ENCODE data around the gene SHISAL2A. TPM values are rescaled to one million over a fixed set of nuclear protein-coding genes. Genes with fewer than 3 reads are reported as not detected.

The SHISAL2A gene
- total RNA-seq, 1 experiment from 2014 or later = 0.26 TPM

DNA sequence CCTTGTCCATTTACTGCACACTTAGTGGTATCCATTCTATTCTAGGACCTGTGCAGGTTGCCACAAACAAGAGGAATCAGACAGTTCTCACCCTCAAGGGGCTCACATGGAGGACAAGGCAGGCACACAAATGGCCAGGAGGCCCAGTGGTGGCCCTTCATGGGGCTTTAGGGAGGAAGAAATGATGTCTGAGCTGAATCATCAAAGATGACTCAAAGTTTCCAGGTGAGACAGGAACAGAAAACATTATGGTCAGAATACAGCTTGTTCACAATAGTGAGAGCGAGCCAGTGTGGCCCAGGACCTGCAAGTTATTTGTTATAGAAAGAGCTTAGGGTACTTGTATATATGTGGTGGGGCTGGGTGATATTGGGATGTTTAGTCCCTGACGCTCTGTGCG, 26.4 kb downstream of the SHISAL2A start:
- POLR2A ChIA-PET = interaction anchor here (0.8 to 13.1 kb wide), 17 partner anchors 9 to 254 kb away, joined by 3 to 284 read pairs (median 5); partner anchors contain the start of gene TUT4
- peak overlapping the region; percentile 90 for H3K27ac Mint-ChIP-seq (ENCODE audit: low read depth, unreplicated experiment)
- DNase-seq (ENCODE audit: unreplicated experiment) = peak; percentile 82
- no TSS peak for BruUV-seq (replicated peaks)
- intact Hi-C loops (cut with micrococcal nuclease) = loop anchor here (2.0 kb wide), 1 partner anchor 107 kb away; the partner anchor contains the start of gene TUT4
- H3K36me3 Mint-ChIP-seq (ENCODE audit: insufficient read depth, unreplicated experiment) = peaks cover 5% of the 10 kb centered on the region
- H3K9me3 Mint-ChIP-seq (ENCODE audit: unreplicated experiment) = no peaks in the 10 kb centered on the region
- H3K27me3 Mint-ChIP-seq (ENCODE audit: insufficient read depth, unreplicated experiment) = no peaks in the 10 kb centered on the region
- peak overlapping the region; percentile 18 for H3K4me3 Mint-ChIP-seq (ENCODE audit: unreplicated experiment)
- CTCF ChIA-PET = interaction anchor here (0.6 to 1.8 kb wide), 3 partner anchors 9 to 590 kb away, joined by 3 to 9 read pairs (median 9); no protein-coding TSS in a partner anchor
- peaks cover 47% of the 10 kb centered on the region for H3K4me1 Mint-ChIP-seq (ENCODE audit: insufficient read depth, unreplicated experiment)
- TF ChIP-seq, protein P1, sequence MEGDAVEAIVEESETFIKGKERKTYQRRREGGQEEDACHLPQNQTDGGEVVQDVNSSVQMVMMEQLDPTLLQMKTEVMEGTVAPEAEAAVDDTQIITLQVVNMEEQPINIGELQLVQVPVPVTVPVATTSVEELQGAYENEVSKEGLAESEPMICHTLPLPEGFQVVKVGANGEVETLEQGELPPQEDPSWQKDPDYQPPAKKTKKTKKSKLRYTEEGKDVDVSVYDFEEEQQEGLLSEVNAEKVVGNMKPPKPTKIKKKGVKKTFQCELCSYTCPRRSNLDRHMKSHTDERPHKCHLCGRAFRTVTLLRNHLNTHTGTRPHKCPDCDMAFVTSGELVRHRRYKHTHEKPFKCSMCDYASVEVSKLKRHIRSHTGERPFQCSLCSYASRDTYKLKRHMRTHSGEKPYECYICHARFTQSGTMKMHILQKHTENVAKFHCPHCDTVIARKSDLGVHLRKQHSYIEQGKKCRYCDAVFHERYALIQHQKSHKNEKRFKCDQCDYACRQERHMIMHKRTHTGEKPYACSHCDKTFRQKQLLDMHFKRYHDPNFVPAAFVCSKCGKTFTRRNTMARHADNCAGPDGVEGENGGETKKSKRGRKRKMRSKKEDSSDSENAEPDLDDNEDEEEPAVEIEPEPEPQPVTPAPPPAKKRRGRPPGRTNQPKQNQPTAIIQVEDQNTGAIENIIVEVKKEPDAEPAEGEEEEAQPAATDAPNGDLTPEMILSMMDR (IDR thresholded peaks at IDR 0.05; ENCODE audit: unreplicated experiment) = no peak

DNA sequence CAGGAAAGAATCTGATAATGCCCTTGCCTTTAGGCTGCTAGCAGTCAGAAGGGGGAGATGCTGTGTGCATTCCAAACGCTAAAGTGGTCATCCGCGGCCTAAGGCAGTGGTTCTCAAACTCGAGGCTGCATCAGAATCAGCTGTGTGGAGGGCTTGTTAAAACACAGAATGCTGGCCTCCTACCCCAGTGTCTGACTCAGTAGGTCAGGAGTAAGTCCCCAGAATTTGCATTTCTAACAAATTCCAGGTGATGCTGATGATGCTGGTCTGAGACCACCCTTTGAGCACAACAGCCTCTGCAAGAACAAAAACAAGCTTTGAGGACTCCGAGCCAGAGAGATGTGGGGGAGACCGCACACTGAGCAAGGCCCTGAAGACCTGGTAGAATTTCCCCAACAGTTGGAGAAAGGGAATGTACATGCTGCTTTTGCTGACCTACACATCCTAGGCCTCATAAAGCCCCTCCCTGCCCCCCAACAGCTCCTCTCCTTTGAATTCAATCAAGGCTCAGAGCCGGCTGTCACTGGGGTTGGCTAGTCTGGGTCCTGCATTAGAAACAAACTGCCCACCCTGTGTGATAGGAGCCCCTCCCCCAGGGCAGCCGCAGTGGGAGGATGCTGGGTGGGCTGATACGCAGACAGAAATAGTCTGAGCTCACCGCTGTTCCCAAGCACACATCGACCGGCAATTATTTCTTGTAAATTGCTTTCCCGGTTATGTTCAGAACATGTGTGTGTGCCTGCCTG, 27.1 kb downstream of the SHISAL2A start:
- no peak for DNase-seq (ENCODE audit: unreplicated experiment)

DNA sequence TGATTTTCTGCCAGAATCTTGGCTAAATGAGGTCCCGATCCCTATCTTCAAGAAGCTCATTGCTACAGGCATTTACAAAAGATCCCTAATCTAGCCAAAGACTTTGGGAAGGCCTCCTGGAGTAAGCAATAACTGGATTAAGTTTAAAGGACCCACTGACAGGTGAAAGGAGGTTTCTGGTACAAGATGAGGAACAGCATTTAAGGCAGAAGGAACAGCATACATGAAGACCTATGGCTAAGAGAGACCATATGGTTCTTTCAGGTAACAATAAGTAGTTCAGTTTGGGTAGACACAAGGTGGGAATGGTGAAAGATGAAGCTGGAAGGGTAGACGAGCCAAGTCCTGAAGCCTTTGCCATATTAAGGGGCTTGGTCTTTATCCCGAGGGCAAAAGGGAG, 27.8 kb downstream of the SHISAL2A start:
- no TSS peak for BruUV-seq (replicated peaks)
- peaks cover 5% of the 10 kb centered on the region for H3K36me3 Mint-ChIP-seq (ENCODE audit: insufficient read depth, unreplicated experiment)
- no peak overlapping the region for H3K27ac Mint-ChIP-seq (ENCODE audit: low read depth, unreplicated experiment)
- TF ChIP-seq, protein P1 (IDR thresholded peaks at IDR 0.05; ENCODE audit: unreplicated experiment) = no peak
- H3K27me3 Mint-ChIP-seq (ENCODE audit: insufficient read depth, unreplicated experiment) = no peaks in the 10 kb centered on the region
- intact Hi-C loops (cut with micrococcal nuclease) = loop anchor here (10.0 kb wide), 1 partner anchor 196 kb away; no protein-coding TSS in a partner anchor
- no peak for DNase-seq (ENCODE audit: unreplicated experiment)
- POLR2A ChIA-PET = interaction anchor here (0.7 to 13.1 kb wide), 10 partner anchors 11 to 257 kb away, joined by 3 to 284 read pairs (median 10); partner anchors contain the start of genes ORC1, PRPF38A and TUT4
- no peaks in the 10 kb centered on the region for H3K9me3 Mint-ChIP-seq (ENCODE audit: unreplicated experiment)
- no peak overlapping the region for H3K4me3 Mint-ChIP-seq (ENCODE audit: unreplicated experiment)
- CTCF ChIA-PET = interaction anchor here (1.7 to 1.8 kb wide), 2 partner anchors 20 to 26 kb away, joined by 9 read pairs; no protein-coding TSS in a partner anchor
- peaks cover 53% of the 10 kb centered on the region for H3K4me1 Mint-ChIP-seq (ENCODE audit: insufficient read depth, unreplicated experiment)

More for the DNA sequence above, 27.1 kb downstream of the SHISAL2A start:
- Mint-ChIP-seq H3K9me3 (ENCODE audit: unreplicated experiment) (no peaks in the 10 kb centered on the region), H3K36me3 (ENCODE audit: insufficient read depth, unreplicated experiment) (peaks cover 5% of the 10 kb centered on the region), H3K27me3 (ENCODE audit: insufficient read depth, unreplicated experiment) (no peaks in the 10 kb centered on the region), H3K4me3 (ENCODE audit: unreplicated experiment) (peak overlapping the region; percentile 18), H3K4me1 (ENCODE audit: insufficient read depth, unreplicated experiment) (peaks cover 49% of the 10 kb centered on the region), H3K27ac (ENCODE audit: low read depth, unreplicated experiment) (peak overlapping the region; percentile 90)
- ChIA-PET CTCF (interaction anchor here (0.6 to 1.8 kb wide), 5 partner anchors 9 to 590 kb away, joined by 3 to 9 read pairs (median 9); no protein-coding TSS in a partner anchor), POLR2A (interaction anchor here (0.7 to 13.1 kb wide), 16 partner anchors 8 to 256 kb away, joined by 3 to 284 read pairs (median 4); partner anchors contain the start of genes ORC1, PRPF38A and TUT4)
- TF ChIP-seq, protein P1 (IDR thresholded peaks at IDR 0.05; ENCODE audit: unreplicated experiment) = no peak
- BruUV-seq (replicated peaks) = no TSS peak
- intact Hi-C loops (cut with micrococcal nuclease) = loop anchor here (2.0 to 10.0 kb wide), 2 partner anchors 107 to 195 kb away; partner anchors contain the start of gene TUT4
